GM12878 (cell line): Measurements from ENCODE around the gene INTS6L. TPM values are rescaled to one million over a fixed set of nuclear protein-coding genes. Genes with fewer than 3 reads are reported as not detected.
A peak's percentile ranks its signal among the peaks of the same experiment; 100 is the strongest.

Source experiments
- ATAC-seq: fragments of 200-7000 bp; cut with Tn5 transposase; 3 replicates; pipeline ENCODE4 v1.9.1; 2020; ENCODE audit warnings: mild to moderate bottlenecking, moderate library complexity
- BruUV-seq: library from RNA; stranded (reverse); fragments of 400-500 nt; replicated peaks from 2 replicates; lab custom pipeline; 2021; lab: Mats Ljungman, UMichigan
- CTCF ChIA-PET: fragments of 300-600 bp; sonication (Branson Sonifier 250); formaldehyde crosslinking; extraction: SDS; loops from one replicate; lab custom pipeline; 2021; ENCODE audit warnings: inconsistent platforms; lab: Yijun Ruan, JAX
- POLR2A ChIA-PET: fragments of 350-600 bp; formaldehyde crosslinking; extraction: SDS; loops from one replicate; lab custom pipeline; 2021; ENCODE audit warnings: inconsistent platforms; lab: Charles Lee
- RAD21 ChIA-PET: fragments of 300-600 bp; sonication (Branson Sonifier 250); formaldehyde crosslinking; loops from one replicate; lab custom pipeline; 2023; ENCODE audit warnings: antibody characterized with exemption; ENCODE audit not compliant: unreplicated experiment; lab: Charles Lee
- SMC1A ChIA-PET: fragments of 300-600 bp; sonication (Branson Sonifier 250); formaldehyde crosslinking; loops from one replicate; lab custom pipeline; 2023; ENCODE audit not compliant: unreplicated experiment, uncharacterized antibody; lab: Charles Lee
- DNase-seq: peaks from one replicate; pipeline ENCODE4 v3.0.0-alpha.2; 2011; ENCODE audit warnings: low read depth, low spot score
- FAIRE-seq: peaks from 3 replicates; lab custom pipeline; 2011; peaks lifted over from hg19 to GRCh38; lab: Jason Lieb, UNC
- H2AFZ ChIP-seq: 2 replicates; pipeline ENCODE4 v1.6.0; 2011; ENCODE audit warnings: low read depth, low read length, control low read depth; ENCODE audit not compliant: control insufficient read depth
- H3K27ac ChIP-seq: 2 replicates; pipeline ENCODE4 v1.5.1; 2011; ENCODE audit warnings: control low read depth; ENCODE audit not compliant: control insufficient read depth, insufficient read depth
- H3K27me3 ChIP-seq, 2 experiments: replicated peaks in 1 of 2; 2 replicates each; pipeline versions ENCODE4 v1.6.0 to v1.6.1; 2011; ENCODE audit warnings: low read length in 1 of 2; ENCODE audit not compliant: control insufficient read depth in 2 of 2, insufficient read depth in 2 of 2
- H3K36me3 ChIP-seq, 2 experiments: 2 replicates each; pipeline ENCODE4 v1.5.1; 2011; ENCODE audit warnings: low read length in 1 of 2; ENCODE audit not compliant: control insufficient read depth in 2 of 2, insufficient read depth in 2 of 2
- H3K4me1 ChIP-seq: 2 replicates; pipeline ENCODE4 v1.6.1; 2011; ENCODE audit warnings: mild to moderate bottlenecking, low read length, moderate library complexity, mixed read lengths; ENCODE audit not compliant: control insufficient read depth, insufficient read depth
- H3K4me2 ChIP-seq: 2 replicates; pipeline ENCODE4 v1.6.0; 2011; ENCODE audit warnings: control low read depth; ENCODE audit not compliant: control insufficient read depth, insufficient read depth
- H3K4me3 ChIP-seq: fragments of 200-600 bp; sonication (generic); 2 replicates; pipeline ENCODE4 v1.5.1; 2016
- H3K79me2 ChIP-seq: 2 replicates; pipeline ENCODE4 v1.6.0; 2011; ENCODE audit warnings: low read length; ENCODE audit not compliant: control insufficient read depth, insufficient read depth
- H3K9ac ChIP-seq: 2 replicates; pipeline ENCODE4 v1.8.0; 2011; ENCODE audit warnings: low read length, control low read depth, mixed read lengths; ENCODE audit not compliant: control insufficient read depth, insufficient read depth
- H3K9me3 ChIP-seq: replicated peaks from 3 replicates; pipeline ENCODE4 v1.5.1; 2011; ENCODE audit warnings: mild to moderate bottlenecking, low read length; ENCODE audit not compliant: control insufficient read depth, insufficient read depth
- H4K20me1 ChIP-seq: 2 replicates; pipeline ENCODE4 v1.6.0; 2011; ENCODE audit not compliant: control insufficient read depth, insufficient read depth
- BCL11A ChIP-seq: IDR thresholded peaks from 2 replicates; pipeline ENCODE4 v1.6.1; 2011; ENCODE audit warnings: low read depth, low read length
- BRCA1 ChIP-seq: IDR thresholded peaks from 2 replicates; pipeline ENCODE4 v1.6.1; 2011; ENCODE audit warnings: low read depth, low read length, improper control_type of control experiment
- CEBPB ChIP-seq, 2 experiments: fragments of 150-350 bp in 1 of 2; IDR thresholded peaks; 2 replicates each; pipeline ENCODE4 v1.6.1; 2012 to 2014; ENCODE audit warnings: low read depth in 2 of 2, low read length in 2 of 2, borderline replicate concordance in 1 of 2, inconsistent platforms in 1 of 2
- CHD1 ChIP-seq: IDR thresholded peaks from 2 replicates; pipeline ENCODE4 v1.6.1; 2012; ENCODE audit warnings: low read depth, low read length, improper control_type of control experiment
- EED ChIP-seq: sonication (generic); IDR thresholded peaks from 2 replicates; pipeline ENCODE4 v1.6.1; 2016; ENCODE audit warnings: antibody characterized with exemption, low read depth
- HSF1 ChIP-seq: fragments of 150-350 bp; IDR thresholded peaks from 2 replicates; pipeline ENCODE4 v1.6.1; 2014; ENCODE audit warnings: mild to moderate bottlenecking, low read depth, low read length
- IKZF1 ChIP-seq: fragments of 450-650 bp; conservative IDR thresholded peaks from 2 replicates; pipeline ENCODE4 v1.6.1; 2017; ENCODE audit warnings: antibody characterized with exemption, mild to moderate bottlenecking
- LARP7 ChIP-seq: fragments of 450-650 bp; IDR thresholded peaks from 2 replicates; pipeline ENCODE4 v1.6.1; 2017; ENCODE audit warnings: mild to moderate bottlenecking
- NR2C2 ChIP-seq: IDR thresholded peaks from 2 replicates; pipeline ENCODE4 v1.6.1; 2011; ENCODE audit warnings: borderline replicate concordance, low read depth; ENCODE audit not compliant: control insufficient read depth, insufficient read length
- NR2F1 ChIP-seq: fragments of 450-650 bp; conservative IDR thresholded peaks from 2 replicates; pipeline ENCODE4 v1.6.1; 2017; ENCODE audit warnings: mild to moderate bottlenecking
- PAX5 ChIP-seq: IDR thresholded peaks from 2 replicates; pipeline ENCODE4 v1.6.1; 2011; ENCODE audit warnings: low read depth, low read length, borderline replicate concordance
- SMC3 ChIP-seq: IDR thresholded peaks from 2 replicates; pipeline ENCODE4 v1.6.1; 2011; ENCODE audit warnings: low read length, improper control_type of control experiment, borderline replicate concordance
- SUZ12 ChIP-seq: fragments of 200-600 bp; sonication (generic); IDR thresholded peaks from one replicate; pipeline ENCODE4 v1.6.1; 2018; ENCODE audit warnings: antibody characterized with exemption, mild to moderate bottlenecking; ENCODE audit not compliant: unreplicated experiment
- USF1 ChIP-seq: IDR thresholded peaks from 2 replicates; pipeline ENCODE4 v1.6.1; 2011; ENCODE audit warnings: borderline replicate concordance, low read depth, mild to moderate bottlenecking, moderate library complexity, mixed read lengths, low read length; ENCODE audit not compliant: insufficient read depth; ENCODE audit errors: extremely low read length
- ZBTB11 ChIP-seq: fragments of 450-650 bp; formaldehyde crosslinking; IDR thresholded peaks from 2 replicates; pipeline ENCODE4 v1.5.0; 2022; ENCODE audit warnings: mild to moderate bottlenecking, missing genetic modification characterization
- WGBS: methylation state at CpG from one replicate; pipeline ENCODE4 v1.1.6; 2016; ENCODE audit warnings: low lambda C conversion rate; ENCODE audit not compliant: insufficient replicate concordance, insufficient coverage; ENCODE audit errors: missing lambda C conversion rate; 5-methylcytosine and 5-hydroxymethylcytosine counted together
- in situ Hi-C: fragments of 300-500 bp; cut with MboI; formaldehyde crosslinking; loops from 9 replicates; pipeline ENCODE4 v1.14.3; 2018; ENCODE audit warnings: mixed read lengths
- intact Hi-C: fragments of 100-400 bp; cut with micrococcal nuclease; formaldehyde crosslinking; loops from one replicate; pipeline ENCODE4 v1.14.2; 2022; ENCODE audit not compliant: unreplicated experiment
- polyA plus RNA-seq, 11 experiments: library from polyadenylated mRNA; depleted of rRNA in 4 of 11; unstranded in 6 of 11; stranded (reverse) in 5 of 11; fragments of >200 nt; fragmentation: Nextera tagmentation in 4 of 11; fragmentation: Illumina TruSeq in 1 of 11; extraction: Ambion mirVana in 4 of 11; extraction: Trizol in 1 of 11; gene quantifications; 1 replicate in 1 of 11; 2 replicates in 10 of 11; pipeline versions ENCODE4 v1.2.1 to v1.2.3, GENCODE V29; 2011 to 2016; ENCODE audit warnings: inconsistent platforms in 2 of 11, missing spikeins in 2 of 11, low read depth in 1 of 11
- total RNA-seq, 4 experiments: library from RNA; depleted of rRNA in 3 of 4; stranded (reverse); fragments of >200 nt in 3 of 4; fragmentation: Illumina TruSeq in 1 of 4; extraction: Trizol in 1 of 4; gene quantifications; 2 replicates each; pipeline versions ENCODE4 v1.2.1 to v1.2.3, GENCODE V29; 2013 to 2021

The INTS6L gene
- total and polyA plus RNA-seq, 10 of the 15 experiments (the other 5 are each of a cell fraction or from before 2014, with no cell fraction given): 4.9 to 84.9 (median 15.3) TPM

GRCh38 chrX:135476378-135476777 lies 44.1 kb upstream of the INTS6L start (continued):
- no peak for TF ChIP-seq SUZ12
- TF ChIP-seq CHD1: no peak
- no peak for TF ChIP-seq IKZF1
- no peak for TF ChIP-seq NR2C2
- TF ChIP-seq CEBPB (IDR thresholded peaks at IDR 0.05; ENCODE audit: borderline replicate concordance in 1 of 2, low read depth in 2 of 2, low read length in 2 of 2): no peak
- no peak for TF ChIP-seq HSF1
- TF ChIP-seq EED: no peak
- no peak for TF ChIP-seq NR2F1
- no peak for TF ChIP-seq LARP7
- no peak for TF ChIP-seq BCL11A

GRCh38 chrX:135477576-135477975 lies 42.9 kb upstream of the INTS6L start:
- no peak for FAIRE-seq
- in situ Hi-C loops (no loop called here), intact Hi-C loops (loop anchor here (1.0 kb wide), 1 partner anchor 291 kb away; no protein-coding TSS in a partner anchor)
- ChIA-PET POLR2A (no interaction called here), RAD21 (no interaction called here), SMC1A (no interaction called here), CTCF (no interaction called here)
- Histone ChIP-seq H3K36me3 (no peaks in the 10 kb centered on the region), H3K9ac (no peak overlapping the region), H3K79me2 (no peaks in the 10 kb centered on the region), H4K20me1 (no peaks in the 10 kb centered on the region), H2AFZ (no peak overlapping the region), H3K27me3 (no peaks in the 10 kb centered on the region; a peak in 2 of 4 replicates), H3K4me2 (no peak overlapping the region), H3K9me3 (no peaks in the 10 kb centered on the region), H3K4me1 (no peaks in the 10 kb centered on the region), H3K4me3 (no peak overlapping the region), H3K27ac (no peak overlapping the region)
- peak; percentile 89 for ATAC-seq
- BruUV-seq: no TSS peak
- WGBS: 0% methylated on average over 3 of the region's 3 CpGs
- no peak for DNase-seq
- TF ChIP-seq SMC3: peak; percentile 74
- no peak for TF ChIP-seq ZBTB11 (CRISPR knock-in tag)
- no peak for TF ChIP-seq BRCA1
- TF ChIP-seq PAX5: no peak
- TF ChIP-seq USF1: no peak
